Fibroblast of the conjunctiva (primary cell): ENCODE measurements around the gene RRAGA.
"Not testable (repeated sequence)": the region's sequence is repeated elsewhere in the genome, so short reads cannot be mapped to it uniquely, and the experiment has no call there.

Source experiments
- DNase-seq: peaks from one replicate; pipeline ENCODE4 v3.0.0-alpha.2; 2010; ENCODE audit warnings: low read depth

The RRAGA gene

GRCh38 chr9:19087106-19088000, 38.1 kb downstream of the RRAGA start:
- peak; percentile 13 for DNase-seq

- DNase-seq = not testable (repeated sequence)
Measured at GRCh38 chr9:19097431-19097830, 48.2 kb downstream of the RRAGA start.
